Endothelial cell (in vitro differentiated cells): Measurements from ENCODE around the gene PPAT. TPM values are rescaled to one million over a fixed set of nuclear protein-coding genes. Genes with fewer than 3 reads are reported as not detected.
"Not testable (repeated sequence)": the region's sequence is repeated elsewhere in the genome, so short reads cannot be mapped to it uniquely, and the experiment has no call there.

Experiments used
- DNase-seq: peaks from one replicate; pipeline ENCODE4 v3.0.0; 2021; ENCODE audit warnings: low spot score
- H3K27ac Mint-ChIP-seq: one replicate; pipeline ENCODE4 v1.8.0; 2021; ENCODE audit warnings: mixed read lengths, inconsistent platforms; ENCODE audit not compliant: unreplicated experiment
- H3K27me3 Mint-ChIP-seq: one replicate; pipeline ENCODE4 v1.8.0; 2021; ENCODE audit warnings: mild to moderate bottlenecking, moderate library complexity, mixed read lengths, inconsistent platforms; ENCODE audit not compliant: unreplicated experiment
- H3K36me3 Mint-ChIP-seq: one replicate; pipeline ENCODE4 v1.8.0; 2021; ENCODE audit warnings: mild to moderate bottlenecking, low read depth, mixed read lengths, inconsistent platforms; ENCODE audit not compliant: unreplicated experiment
- H3K4me1 Mint-ChIP-seq: one replicate; pipeline ENCODE4 v1.8.0; 2021; ENCODE audit warnings: mild to moderate bottlenecking, mixed read lengths, inconsistent platforms; ENCODE audit not compliant: unreplicated experiment
- H3K4me3 Mint-ChIP-seq: one replicate; pipeline ENCODE4 v1.8.0; 2021; ENCODE audit warnings: mild to moderate bottlenecking, mixed read lengths, inconsistent platforms; ENCODE audit not compliant: unreplicated experiment
- H3K9me3 Mint-ChIP-seq: one replicate; pipeline ENCODE4 v1.8.0; 2021; ENCODE audit warnings: mixed read lengths, inconsistent platforms; ENCODE audit not compliant: unreplicated experiment
- CTCF ChIP-seq: fragments of 200-600 bp; sonication (generic); IDR thresholded peaks from one replicate; pipeline ENCODE4 v1.5.0; 2021; ENCODE audit warnings: antibody characterized with exemption; ENCODE audit not compliant: unreplicated experiment
- total RNA-seq: library from RNA; stranded (reverse); fragmentation: NEBNext Ultra II Directional; extraction: Animal tissue kit (Norgen Biotek cat#: 25700); gene quantifications from one replicate; pipeline ENCODE4 v1.2.1, GENCODE V29; 2021; ENCODE audit not compliant: unreplicated experiment

Gene PPAT
- total RNA-seq, 1 donor from 2014 or later = 13.3 TPM

DNA sequence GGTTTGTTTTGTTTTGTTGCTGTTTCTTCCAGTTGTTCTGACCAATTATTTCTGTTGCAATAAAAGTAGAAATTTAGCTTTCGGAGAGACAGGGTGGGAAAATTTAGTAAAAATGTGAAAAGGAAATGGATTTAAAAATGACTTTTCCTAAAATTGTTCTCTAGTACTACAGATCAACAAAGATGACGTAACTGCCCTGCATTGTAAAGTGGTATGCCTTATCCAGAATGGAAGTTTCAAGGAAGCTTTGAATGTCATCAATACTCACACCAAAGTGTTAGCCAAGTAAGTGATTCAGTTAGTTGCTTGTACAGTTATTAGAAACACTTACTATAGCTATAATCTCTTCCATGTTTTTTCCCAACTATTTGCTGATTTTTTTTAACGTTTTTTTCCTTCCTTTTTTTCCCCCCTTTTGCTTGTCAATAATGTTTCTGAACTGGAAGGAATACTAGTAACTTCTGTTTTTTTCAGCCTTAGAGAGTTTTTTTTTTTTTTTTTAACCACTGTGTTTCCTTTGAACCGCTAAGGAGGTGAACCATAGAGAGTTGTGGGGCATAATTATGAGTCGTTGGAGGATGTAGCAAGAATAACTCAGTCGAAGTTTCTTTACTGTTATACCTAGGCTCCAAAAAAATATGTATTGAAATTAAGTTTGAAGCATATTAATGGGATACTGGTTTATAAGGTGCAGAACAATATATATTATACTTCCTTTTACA is 34.2 kb upstream of the PPAT start:
- H3K27ac Mint-ChIP-seq = peak overlapping the region; percentile 88
- H3K4me1 Mint-ChIP-seq = peaks cover 44% of the 10 kb centered on the region
- peaks cover 17% of the 10 kb centered on the region for H3K36me3 Mint-ChIP-seq
- H3K4me3 Mint-ChIP-seq = peak overlapping the region; percentile 88
- DNase-seq = no peak
- no peak for TF ChIP-seq CTCF
- no peaks in the 10 kb centered on the region for H3K9me3 Mint-ChIP-seq
- H3K27me3 Mint-ChIP-seq = peaks cover 12% of the 10 kb centered on the region

DNA sequence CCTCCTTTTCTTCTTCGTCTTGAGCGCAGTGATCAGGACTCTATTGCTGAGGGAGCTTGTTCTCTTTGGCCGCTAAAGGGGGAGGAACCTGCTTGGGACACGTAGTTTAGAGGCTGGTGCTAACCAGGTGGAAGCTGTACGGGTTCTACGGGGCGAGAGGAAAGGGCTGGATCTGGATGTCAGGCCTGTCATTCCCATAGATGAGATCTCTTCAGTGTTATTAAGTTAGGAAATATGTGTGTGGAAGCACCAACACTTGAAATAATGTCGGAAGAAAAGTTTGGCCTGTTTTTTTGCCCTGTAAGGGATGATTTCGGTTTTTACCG is 32.6 kb upstream of the PPAT start:
- peaks cover 53% of the 10 kb centered on the region for H3K4me1 Mint-ChIP-seq
- DNase-seq = peak; percentile 29
- no peak for TF ChIP-seq CTCF
- no peaks in the 10 kb centered on the region for H3K9me3 Mint-ChIP-seq
- peak overlapping the region; percentile 97 for H3K27ac Mint-ChIP-seq
- peak overlapping the region; percentile 98 for H3K4me3 Mint-ChIP-seq
- H3K27me3 Mint-ChIP-seq = peaks cover 12% of the 10 kb centered on the region
- H3K36me3 Mint-ChIP-seq = peaks cover 10% of the 10 kb centered on the region

DNA sequence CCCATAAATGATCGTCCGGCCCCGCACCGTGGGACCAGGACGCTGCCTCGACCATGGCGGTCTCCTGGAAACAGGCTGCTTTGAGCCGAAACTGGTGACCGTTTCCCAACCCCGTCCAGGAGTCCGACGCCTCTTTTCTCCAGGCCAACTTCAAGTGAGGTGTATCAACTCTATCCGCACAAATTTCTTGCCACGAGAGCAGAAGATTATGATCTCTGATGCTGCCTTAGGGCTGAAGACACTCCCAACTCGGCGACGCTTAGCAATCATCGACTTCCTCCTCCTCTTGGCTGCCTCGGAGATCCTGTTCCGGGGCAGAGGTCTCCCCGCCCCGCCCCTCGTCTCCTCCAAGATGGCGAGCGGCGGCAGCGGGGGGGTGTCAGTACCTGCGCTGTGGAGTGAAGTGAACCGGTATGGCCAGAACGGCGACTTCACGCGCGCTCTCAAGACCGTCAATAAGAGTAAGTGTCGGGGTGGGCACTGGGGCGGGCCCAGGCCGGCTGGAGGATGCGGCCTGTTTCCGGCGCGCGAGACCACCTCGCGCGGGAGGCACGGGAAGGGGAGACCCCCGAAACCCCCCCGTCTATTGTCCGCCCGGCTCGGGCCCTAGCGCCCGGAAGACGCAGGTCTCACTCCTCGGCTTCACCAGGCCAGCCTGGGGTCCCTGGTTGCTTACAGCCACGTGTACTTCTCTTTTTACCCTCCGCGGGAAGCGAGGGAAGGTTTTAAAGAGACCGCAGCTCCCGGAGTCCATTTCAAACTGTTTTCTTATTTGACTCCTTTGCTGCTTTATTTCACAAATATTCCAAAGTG is 32.1 kb upstream of the PPAT start, which contains the start of gene SRP72:
Gene SRP72 (plus strand): TSS at position 334 of the 813 bp plus-strand sequence. CDS start 19 bp downstream, at position 353.
- H3K36me3 Mint-ChIP-seq = peaks cover 10% of the 10 kb centered on the region
- peaks cover 53% of the 10 kb centered on the region for H3K4me1 Mint-ChIP-seq
- peak within 1 kb of the TSS; percentile 97 for H3K27ac Mint-ChIP-seq
- DNase-seq = peak; percentile 88
- H3K4me3 Mint-ChIP-seq = peak within 1 kb of the TSS; percentile 98
- H3K9me3 Mint-ChIP-seq = no peaks in the 10 kb centered on the region
- no peak for TF ChIP-seq CTCF
- peaks cover 12% of the 10 kb centered on the region for H3K27me3 Mint-ChIP-seq

DNA sequence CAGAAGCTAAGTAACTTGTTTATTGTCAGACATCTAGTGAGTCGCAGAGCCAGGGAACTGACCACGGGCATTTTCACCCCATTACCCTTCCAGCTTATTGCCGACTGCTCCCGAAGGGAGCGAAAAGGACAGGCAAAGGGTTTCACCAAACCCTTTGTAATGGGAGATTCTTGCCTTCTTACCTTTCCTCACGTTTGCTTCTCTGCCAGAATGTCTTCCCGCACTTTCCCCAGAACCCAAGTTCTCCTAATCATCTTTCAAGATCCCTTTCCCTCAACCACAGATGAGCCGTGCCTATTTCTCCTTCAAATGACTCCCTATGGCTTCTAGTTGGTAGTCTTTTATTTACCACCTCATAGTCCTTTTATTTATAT is 31.5 kb upstream of the PPAT start:
- no peak for DNase-seq
- H3K4me1 Mint-ChIP-seq = peaks cover 53% of the 10 kb centered on the region
- TF ChIP-seq CTCF = no peak
- H3K4me3 Mint-ChIP-seq = peak overlapping the region; percentile 98
- H3K36me3 Mint-ChIP-seq = peaks cover 16% of the 10 kb centered on the region
- H3K27me3 Mint-ChIP-seq = peaks cover 12% of the 10 kb centered on the region
- H3K27ac Mint-ChIP-seq = peak overlapping the region; percentile 96
- H3K9me3 Mint-ChIP-seq = no peaks in the 10 kb centered on the region

DNA sequence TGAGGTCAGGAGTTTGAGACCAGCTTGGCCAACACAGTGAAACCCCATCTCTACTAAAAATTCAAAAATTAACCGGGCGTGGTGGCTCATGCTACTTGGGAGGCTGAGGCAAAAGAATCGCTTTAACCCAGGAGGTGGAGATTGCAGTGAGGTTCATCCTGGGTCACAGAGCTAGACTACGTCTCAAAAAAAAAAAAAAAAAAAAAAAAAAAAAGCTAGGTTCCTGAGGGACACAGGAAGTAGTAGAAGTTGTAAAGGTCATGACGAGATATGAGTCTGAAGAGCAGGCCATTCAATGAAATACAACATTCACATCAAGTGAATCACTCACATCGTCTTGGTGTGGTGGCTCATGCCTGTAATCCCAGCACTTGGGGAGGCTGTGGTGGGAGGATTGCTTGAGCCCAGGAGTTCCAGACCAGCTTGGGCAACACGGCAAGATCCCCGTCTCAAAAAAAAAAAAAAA is 30.9 kb upstream of the PPAT start:
- H3K9me3 Mint-ChIP-seq, DNase-seq: not testable (repeated sequence)
- H3K4me1 Mint-ChIP-seq = peaks cover 53% of the 10 kb centered on the region
- peaks cover 12% of the 10 kb centered on the region for H3K27me3 Mint-ChIP-seq
- H3K4me3 Mint-ChIP-seq = peak overlapping the region; percentile 98
- peak overlapping the region; percentile 96 for H3K27ac Mint-ChIP-seq
- peaks cover 17% of the 10 kb centered on the region for H3K36me3 Mint-ChIP-seq
